Testis (tissue), 2 donors: ENCODE results near the gene ZMYM2.

Source experiments
- CTCF ChIP-seq, 3 experiments: fragments of 450-650 bp in 2 of 3; fragments of 200-600 bp in 1 of 3; sonication (generic) in 1 of 3; IDR thresholded peaks; one replicate each; pipeline ENCODE4 v1.5.1; 2016 to 2019; ENCODE audit warnings: antibody characterized with exemption in 3 of 3, mild to moderate bottlenecking in 2 of 3, moderate library complexity in 1 of 3
- POLR2A ChIP-seq: fragments of 450-650 bp; IDR thresholded peaks from one replicate; pipeline ENCODE4 v1.6.1; 2017; ENCODE audit warnings: antibody characterized with exemption, mild to moderate bottlenecking, moderate library complexity

- TF ChIP-seq POLR2A (no peak), CTCF (IDR thresholded peaks at IDR 0.05) (no peak)
Measured at GRCh38 chr13:20033486-20033885, 75.0 kb downstream of the ZMYM2 start.
